GM12801 (cell line): Measurements from ENCODE around the gene KRT77.

Experiments
- TF ChIP-seq, protein P1 (sequence below): IDR thresholded peaks from one replicate; pipeline ENCODE4 v1.5.1; 2011; ENCODE audit warnings: control low read depth; ENCODE audit not compliant: insufficient read length; ENCODE audit errors: extremely low read depth

Gene KRT77

GRCh38 chr12:52680363-52680762 lies 23.0 kb downstream of the KRT77 start, which contains the start of gene KRT1:
Gene KRT1, minus strand, starts transcription at chr12:52680407. Its CDS starts 59 bp downstream, at chr12:52680348.
- TF ChIP-seq, protein P1, sequence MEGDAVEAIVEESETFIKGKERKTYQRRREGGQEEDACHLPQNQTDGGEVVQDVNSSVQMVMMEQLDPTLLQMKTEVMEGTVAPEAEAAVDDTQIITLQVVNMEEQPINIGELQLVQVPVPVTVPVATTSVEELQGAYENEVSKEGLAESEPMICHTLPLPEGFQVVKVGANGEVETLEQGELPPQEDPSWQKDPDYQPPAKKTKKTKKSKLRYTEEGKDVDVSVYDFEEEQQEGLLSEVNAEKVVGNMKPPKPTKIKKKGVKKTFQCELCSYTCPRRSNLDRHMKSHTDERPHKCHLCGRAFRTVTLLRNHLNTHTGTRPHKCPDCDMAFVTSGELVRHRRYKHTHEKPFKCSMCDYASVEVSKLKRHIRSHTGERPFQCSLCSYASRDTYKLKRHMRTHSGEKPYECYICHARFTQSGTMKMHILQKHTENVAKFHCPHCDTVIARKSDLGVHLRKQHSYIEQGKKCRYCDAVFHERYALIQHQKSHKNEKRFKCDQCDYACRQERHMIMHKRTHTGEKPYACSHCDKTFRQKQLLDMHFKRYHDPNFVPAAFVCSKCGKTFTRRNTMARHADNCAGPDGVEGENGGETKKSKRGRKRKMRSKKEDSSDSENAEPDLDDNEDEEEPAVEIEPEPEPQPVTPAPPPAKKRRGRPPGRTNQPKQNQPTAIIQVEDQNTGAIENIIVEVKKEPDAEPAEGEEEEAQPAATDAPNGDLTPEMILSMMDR, result no peak

DNA sequence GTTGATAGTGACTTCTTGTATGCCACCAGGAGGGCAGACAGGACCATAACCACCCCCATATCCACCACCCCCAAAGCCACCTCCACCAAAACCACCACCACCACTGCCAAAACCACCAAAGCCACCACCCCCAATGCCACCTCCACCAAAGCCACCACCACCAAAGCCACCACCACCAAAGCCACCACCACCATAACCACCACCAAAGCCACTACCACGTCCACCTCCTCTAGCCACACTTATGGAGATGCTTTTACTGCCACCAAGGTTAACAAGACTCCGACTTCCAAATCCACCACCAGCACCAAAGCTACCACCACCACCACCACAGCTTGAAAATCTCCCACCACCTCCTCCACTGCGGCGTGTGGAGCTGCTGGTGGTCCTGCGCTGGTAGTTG lies 23.4 kb downstream of the KRT77 start:
- TF ChIP-seq, protein P1, result no peak

- TF ChIP-seq, protein P1, result no peak
Observed at GRCh38 chr12:52677671-52678070, 25.7 kb downstream of the KRT77 start.

GRCh38 chr12:52677126-52677525 lies 26.2 kb downstream of the KRT77 start:
- TF ChIP-seq, protein P1, result no peak

- TF ChIP-seq, protein P1, result no peak
Observed at GRCh38 chr12:52676163-52676562, 27.2 kb downstream of the KRT77 start.

DNA sequence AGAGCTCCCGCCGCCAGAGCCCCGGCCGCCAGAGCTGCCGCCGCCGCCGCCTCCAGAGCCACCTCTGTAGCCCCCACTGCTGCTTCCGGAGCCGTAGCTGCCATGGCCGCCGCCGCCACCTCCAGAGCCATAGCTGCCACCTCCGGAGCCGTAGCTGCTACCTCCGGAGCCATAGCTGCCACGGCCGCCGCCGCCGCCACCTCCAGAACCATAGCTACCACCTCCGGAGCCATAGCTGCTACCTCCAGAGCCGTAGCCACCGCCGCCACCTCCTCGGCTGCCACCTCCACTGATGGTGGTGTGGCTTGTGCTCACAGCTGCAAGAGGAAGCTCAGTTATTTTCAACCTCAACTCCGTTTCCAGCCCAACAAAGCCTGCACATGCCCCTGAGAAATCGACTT lies 28.0 kb downstream of the KRT77 start:
- TF ChIP-seq, protein P1, result no peak

GRCh38 chr12:52674433-52674775 lies 28.9 kb downstream of the KRT77 start:
- TF ChIP-seq, protein P1, result no peak
